Measurements from ENCODE around the gene DCDC1.

Gene DCDC1

GRCh38 chr11:31247321-31247720, 122.2 kb downstream of the DCDC1 start:
- no peak for DNase-seq
- in situ Hi-C loops (cut with HindIII; ENCODE audit: low pct_ligation_motif_present, low pct_unique_long_range_greater_than_20kb, low sequenced_read_pairs), result no loop called here

- in situ Hi-C loops (cut with HindIII; ENCODE audit: low pct_ligation_motif_present, low pct_unique_long_range_greater_than_20kb, low sequenced_read_pairs), result no loop called here
- DNase-seq, result no peak
Observed at GRCh38 chr11:31246451-31247165, 122.9 kb downstream of the DCDC1 start.

- in situ Hi-C loops (cut with HindIII; ENCODE audit: low pct_ligation_motif_present, low pct_unique_long_range_greater_than_20kb, low sequenced_read_pairs), result no loop called here
- DNase-seq, result no peak
Observed at GRCh38 chr11:31243706-31244105, 125.8 kb downstream of the DCDC1 start.

GRCh38 chr11:31240340-31240904, 129.1 kb downstream of the DCDC1 start:
- DNase-seq, result peak; percentile 63
- in situ Hi-C loops (cut with HindIII; ENCODE audit: low pct_ligation_motif_present, low pct_unique_long_range_greater_than_20kb, low sequenced_read_pairs), result no loop called here

- in situ Hi-C loops (cut with HindIII; ENCODE audit: low pct_ligation_motif_present, low pct_unique_long_range_greater_than_20kb, low sequenced_read_pairs), result no loop called here
Observed at GRCh38 chr11:31237819-31238760, 131.4 kb downstream of the DCDC1 start.

GRCh38 chr11:31236143-31236542, 133.4 kb downstream of the DCDC1 start:
- peak; percentile 40 for DNase-seq
- in situ Hi-C loops (cut with HindIII; ENCODE audit: low pct_ligation_motif_present, low pct_unique_long_range_greater_than_20kb, low sequenced_read_pairs), result no loop called here

More at GRCh38 chr11:31237819-31238760, 131.4 kb downstream of the DCDC1 start:
- peak; percentile 28 for DNase-seq

- in situ Hi-C loops (cut with HindIII; ENCODE audit: low pct_ligation_motif_present, low pct_unique_long_range_greater_than_20kb, low sequenced_read_pairs), result no loop called here
- DNase-seq, result peak; percentile 33
Observed at GRCh38 chr11:31233425-31233824, 136.1 kb downstream of the DCDC1 start.

GRCh38 chr11:31231601-31232000, 137.9 kb downstream of the DCDC1 start:
- no peak for DNase-seq
- in situ Hi-C loops (cut with HindIII; ENCODE audit: low pct_ligation_motif_present, low pct_unique_long_range_greater_than_20kb, low sequenced_read_pairs), result no loop called here

- DNase-seq, result no peak
- in situ Hi-C loops (cut with HindIII; ENCODE audit: low pct_ligation_motif_present, low pct_unique_long_range_greater_than_20kb, low sequenced_read_pairs), result no loop called here
Observed at GRCh38 chr11:31218847-31219246, 150.7 kb downstream of the DCDC1 start.

GRCh38 chr11:31214372-31214771, 155.2 kb downstream of the DCDC1 start:
- in situ Hi-C loops (cut with HindIII; ENCODE audit: low pct_ligation_motif_present, low pct_unique_long_range_greater_than_20kb, low sequenced_read_pairs), result no loop called here
- DNase-seq, result no peak

- in situ Hi-C loops (cut with HindIII; ENCODE audit: low pct_ligation_motif_present, low pct_unique_long_range_greater_than_20kb, low sequenced_read_pairs), result no loop called here
Observed at GRCh38 chr11:31199378-31199777, 170.2 kb downstream of the DCDC1 start.

GRCh38 chr11:31173926-31174680, 195.4 kb downstream of the DCDC1 start:
- in situ Hi-C loops (cut with HindIII; ENCODE audit: low pct_ligation_motif_present, low pct_unique_long_range_greater_than_20kb, low sequenced_read_pairs), result no loop called here
- DNase-seq, result no peak

More at GRCh38 chr11:31199378-31199777, 170.2 kb downstream of the DCDC1 start:
- DNase-seq, result no peak

GRCh38 chr11:31160504-31161422, 208.8 kb downstream of the DCDC1 start:
- in situ Hi-C loops (cut with HindIII; ENCODE audit: low pct_ligation_motif_present, low pct_unique_long_range_greater_than_20kb, low sequenced_read_pairs), result no loop called here

GRCh38 chr11:31150841-31151240, 218.7 kb downstream of the DCDC1 start:
- in situ Hi-C loops (cut with HindIII; ENCODE audit: low pct_ligation_motif_present, low pct_unique_long_range_greater_than_20kb, low sequenced_read_pairs), result no loop called here
- no peak for DNase-seq

More at GRCh38 chr11:31160504-31161422, 208.8 kb downstream of the DCDC1 start:
- peak; percentile 11 for DNase-seq

- in situ Hi-C loops (cut with HindIII; ENCODE audit: low pct_ligation_motif_present, low pct_unique_long_range_greater_than_20kb, low sequenced_read_pairs), result no loop called here
- DNase-seq, result no peak
Observed at GRCh38 chr11:31150011-31150410, 219.5 kb downstream of the DCDC1 start.

GRCh38 chr11:31141789-31142188, 227.8 kb downstream of the DCDC1 start:
- DNase-seq, result no peak

GRCh38 chr11:31139479-31139878, 230.1 kb downstream of the DCDC1 start:
- no peak for DNase-seq
- in situ Hi-C loops (cut with HindIII; ENCODE audit: low pct_ligation_motif_present, low pct_unique_long_range_greater_than_20kb, low sequenced_read_pairs), result no loop called here

More at GRCh38 chr11:31141789-31142188, 227.8 kb downstream of the DCDC1 start:
- in situ Hi-C loops (cut with HindIII; ENCODE audit: low pct_ligation_motif_present, low pct_unique_long_range_greater_than_20kb, low sequenced_read_pairs), result no loop called here

All from ACHN (cell line).